ENCODE data around the gene DPP10.

Gene DPP10

GRCh38 chr2:114609203-114609602 is 166.8 kb downstream of the DPP10 start:
- no peak for DNase-seq

GRCh38 chr2:114609801-114610200 is 167.4 kb downstream of the DPP10 start:
- DNase-seq, result no peak

DNA sequence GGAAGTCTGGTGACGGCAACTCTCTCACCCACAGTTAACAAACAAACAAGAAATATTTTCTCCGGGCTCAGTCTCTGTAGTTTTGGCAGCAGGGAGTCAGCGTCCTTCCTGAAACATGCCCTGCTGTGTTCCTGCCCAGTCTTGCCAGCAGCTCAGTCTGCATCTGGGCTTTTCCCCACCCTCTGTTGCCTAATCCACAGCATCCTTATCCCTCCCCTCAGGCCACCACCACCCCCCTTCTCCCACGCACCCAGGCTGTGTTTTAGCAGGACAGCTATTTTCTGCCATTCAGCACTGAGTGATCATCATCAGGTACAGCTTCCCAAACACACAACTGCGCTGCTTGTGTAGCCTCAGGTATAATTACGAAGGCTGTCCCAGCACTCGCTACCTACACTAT is 168.2 kb downstream of the DPP10 start:
- DNase-seq, result peak in 4 of 51 donors; percentile 2 to 18 (median 3)

- no peak for DNase-seq
Observed at GRCh38 chr2:114614592-114614991, 172.2 kb downstream of the DPP10 start.

DNA sequence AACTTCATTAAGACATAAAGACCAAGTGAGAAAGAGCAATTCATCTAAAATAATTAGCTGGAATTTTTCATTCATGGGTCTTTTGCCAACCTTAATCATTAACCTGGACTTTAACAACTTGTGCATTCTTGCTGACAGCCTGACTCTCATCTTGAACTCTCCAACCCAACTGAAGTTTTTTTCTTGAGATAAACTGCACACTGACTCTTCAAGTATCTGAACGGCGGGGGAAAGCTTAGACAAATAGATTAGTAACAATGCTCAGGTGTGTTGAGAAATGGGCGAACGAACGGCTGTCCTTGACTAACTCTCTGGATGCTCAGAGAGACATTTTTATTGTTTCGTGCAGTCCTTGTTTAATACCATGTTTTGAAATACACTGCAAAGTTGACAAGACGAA is 186.0 kb downstream of the DPP10 start:
- DNase-seq, result no peak

GRCh38 chr2:114631146-114631545 is 188.7 kb downstream of the DPP10 start:
- DNase-seq, result no peak

DNA sequence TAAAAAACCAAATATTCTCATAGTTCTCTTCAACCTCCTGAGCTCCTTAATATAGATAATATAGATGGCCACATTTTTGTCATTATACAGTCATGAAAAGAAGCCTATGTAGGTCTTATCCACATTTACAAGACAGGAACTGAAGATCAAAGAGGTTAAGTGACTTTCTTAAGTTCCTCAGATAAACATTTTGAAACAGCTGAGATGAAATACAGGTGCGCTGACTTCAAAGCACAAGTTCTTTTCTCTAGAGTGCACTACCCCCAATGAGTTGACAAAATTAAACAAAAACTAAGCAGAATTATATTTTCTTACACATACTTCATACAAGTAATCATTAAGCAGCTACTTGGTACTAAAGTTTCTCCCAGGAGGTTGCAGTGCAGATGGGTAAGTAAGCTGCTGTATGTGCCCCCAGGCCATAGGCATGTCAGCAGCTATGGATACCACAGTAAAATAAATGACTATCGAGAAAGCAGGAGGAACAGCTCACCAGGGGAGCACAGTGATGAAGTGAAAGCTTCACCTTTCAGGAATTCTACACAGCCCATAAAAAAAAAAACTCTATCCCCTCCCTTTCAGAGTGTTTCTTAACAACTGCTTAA is 199.8 kb downstream of the DPP10 start:
- DNase-seq, result no peak

GRCh38 chr2:114642988-114643553 is 200.6 kb downstream of the DPP10 start:
- DNase-seq, result no peak

- DNase-seq, result no peak
Observed at GRCh38 chr2:114651933-114652332, 209.5 kb downstream of the DPP10 start.

- DNase-seq, result no peak
Observed at GRCh38 chr2:114659880-114660279, 217.4 kb downstream of the DPP10 start.

- peak in 42 of 51 donors; percentile 2 to 58 (median 20) for DNase-seq
Observed at GRCh38 chr2:114661971-114662939, 219.8 kb downstream of the DPP10 start.

DNA sequence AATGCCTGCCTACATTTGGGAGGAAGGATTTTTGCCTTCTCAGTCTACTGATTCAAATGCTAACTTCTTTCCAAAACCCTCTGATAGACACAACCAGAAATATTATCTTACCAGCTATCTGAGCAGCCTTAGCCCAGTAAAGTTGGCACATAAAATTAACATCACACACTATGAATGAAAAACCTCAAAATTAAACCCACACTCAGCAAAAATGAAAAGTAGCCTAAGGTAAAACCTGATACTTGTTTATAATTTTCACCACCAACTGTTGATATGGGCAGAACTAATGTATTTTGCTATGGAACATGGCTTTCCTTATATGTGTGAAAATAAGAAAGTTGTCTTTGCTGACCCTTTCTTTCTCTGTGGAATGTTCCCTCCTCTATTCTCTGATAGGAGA is 226.0 kb downstream of the DPP10 start:
- no peak for DNase-seq

DNA sequence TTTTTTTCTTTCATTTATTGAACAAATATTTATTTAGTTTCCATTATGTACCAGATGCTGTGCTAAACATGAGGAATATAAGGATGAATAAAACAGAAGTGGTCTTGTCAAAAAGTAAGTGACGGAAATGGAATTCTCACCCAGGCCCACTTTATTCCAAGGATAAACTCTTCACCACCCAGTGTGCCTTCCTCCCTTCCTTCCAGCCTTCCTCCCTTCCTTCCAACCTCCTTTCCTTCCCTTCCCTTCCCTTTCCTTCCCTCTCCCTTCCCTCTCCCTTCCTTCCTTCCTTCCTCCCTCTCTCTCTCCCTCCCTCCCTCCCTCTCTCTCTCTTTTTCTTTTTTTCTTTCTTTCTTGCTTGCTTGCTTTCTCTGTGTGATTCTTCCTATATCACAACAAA is 240.8 kb downstream of the DPP10 start:
- no peak for DNase-seq

DNA sequence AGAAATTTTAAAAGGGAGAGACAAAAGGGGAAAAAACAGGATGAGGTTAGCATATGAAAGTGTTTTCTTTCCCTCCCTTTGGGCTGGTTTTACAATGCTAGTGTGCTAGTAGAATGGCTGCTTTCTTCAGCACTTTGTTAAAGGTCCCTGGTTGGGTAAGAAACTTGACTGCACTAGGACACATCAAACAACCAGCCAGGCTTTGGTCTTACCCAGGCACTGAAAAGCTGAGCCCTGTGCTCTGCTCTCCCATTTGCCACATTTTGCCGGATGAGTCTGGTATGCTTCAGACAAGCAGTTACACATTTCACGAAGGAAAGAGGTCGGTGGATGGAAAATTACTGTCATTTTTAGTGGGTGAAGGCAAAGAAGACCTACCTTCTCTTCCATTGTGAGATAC is 242.0 kb downstream of the DPP10 start:
- no peak for DNase-seq

DNA sequence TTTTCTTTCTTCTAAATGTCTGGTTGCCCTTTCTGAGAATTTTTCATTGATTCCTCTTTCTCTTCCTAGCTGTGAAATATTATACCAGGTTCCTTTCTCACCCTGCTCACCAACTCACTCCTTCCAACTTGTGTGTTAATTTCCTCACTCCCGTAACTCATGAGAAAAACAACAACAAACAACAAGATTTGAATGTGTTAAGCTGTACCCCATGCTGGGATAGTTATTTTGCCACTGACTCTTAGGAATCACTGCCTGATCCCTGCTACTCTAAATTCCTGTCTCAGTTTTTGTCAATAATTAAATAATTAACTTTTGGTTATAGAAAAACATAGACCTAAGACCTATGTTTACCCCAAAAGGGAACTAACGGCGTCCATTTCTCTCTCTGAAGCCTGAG is 242.7 kb downstream of the DPP10 start:
- no peak for DNase-seq

DNA sequence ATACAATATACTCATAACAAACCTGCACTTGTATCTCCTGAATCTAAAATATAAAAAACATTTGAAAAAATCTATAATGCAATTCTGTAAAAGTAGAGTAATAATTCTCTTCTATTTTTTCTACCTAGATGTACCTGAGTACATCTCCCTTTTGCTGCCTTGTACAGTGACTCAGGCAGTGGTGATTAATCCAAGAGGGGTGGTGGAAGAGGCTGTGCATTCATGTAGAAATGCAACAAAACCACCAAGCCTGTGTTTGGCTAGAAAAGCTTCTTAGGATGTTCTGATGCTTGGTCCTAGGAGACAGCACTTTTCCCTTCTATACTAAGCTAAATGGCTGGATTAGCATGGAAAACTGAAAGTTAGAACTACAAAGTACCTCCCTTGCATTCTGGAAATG is 245.8 kb downstream of the DPP10 start:
- no peak for DNase-seq

DNA sequence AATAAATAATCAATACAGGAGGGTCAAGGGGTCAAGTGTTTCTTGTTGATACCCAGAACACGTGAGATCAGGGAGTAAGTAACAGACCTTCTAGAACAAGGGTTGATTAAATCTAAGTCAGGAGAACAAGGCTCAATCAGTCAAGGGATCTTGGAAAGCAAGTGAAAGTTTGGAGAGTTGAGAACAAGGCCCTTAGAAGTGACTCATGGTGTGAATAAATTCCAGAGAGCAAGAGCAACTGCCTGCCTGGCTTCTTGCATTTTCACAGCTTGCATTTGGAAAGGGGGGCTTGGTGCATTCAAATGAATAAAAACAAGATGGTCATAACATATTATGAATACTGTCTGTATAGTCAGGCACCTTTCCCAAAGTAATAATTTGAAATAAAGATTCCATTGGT is 256.1 kb downstream of the DPP10 start:
- DNase-seq, result no peak

DNA sequence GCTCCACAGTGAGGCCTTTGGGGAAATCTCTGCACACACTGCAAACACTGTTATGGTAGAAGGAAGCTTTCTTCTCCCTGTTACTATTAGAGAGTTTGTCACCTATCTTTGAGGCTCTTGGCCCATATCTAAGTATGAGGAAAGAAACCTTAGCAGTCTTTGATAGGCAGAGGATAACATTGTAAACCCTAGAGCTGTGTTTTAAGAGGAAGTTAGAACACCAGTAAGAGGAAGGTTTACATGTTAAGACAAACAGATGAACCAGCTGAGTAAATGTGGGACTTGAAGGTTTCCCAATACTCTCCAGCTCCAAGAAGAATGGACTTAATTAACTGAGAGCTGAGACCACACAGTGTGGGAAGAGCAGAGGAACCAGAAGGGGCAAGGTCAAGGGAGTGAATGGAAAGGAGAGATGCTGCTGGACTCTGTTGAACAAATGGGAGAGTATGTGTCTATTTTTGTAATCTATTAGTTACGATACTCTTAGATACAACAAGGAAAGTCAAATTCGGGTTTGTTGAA is 257.0 kb downstream of the DPP10 start:
- no peak for DNase-seq

- no peak for DNase-seq
Observed at GRCh38 chr2:114700440-114700839, 258.0 kb downstream of the DPP10 start.

DNA sequence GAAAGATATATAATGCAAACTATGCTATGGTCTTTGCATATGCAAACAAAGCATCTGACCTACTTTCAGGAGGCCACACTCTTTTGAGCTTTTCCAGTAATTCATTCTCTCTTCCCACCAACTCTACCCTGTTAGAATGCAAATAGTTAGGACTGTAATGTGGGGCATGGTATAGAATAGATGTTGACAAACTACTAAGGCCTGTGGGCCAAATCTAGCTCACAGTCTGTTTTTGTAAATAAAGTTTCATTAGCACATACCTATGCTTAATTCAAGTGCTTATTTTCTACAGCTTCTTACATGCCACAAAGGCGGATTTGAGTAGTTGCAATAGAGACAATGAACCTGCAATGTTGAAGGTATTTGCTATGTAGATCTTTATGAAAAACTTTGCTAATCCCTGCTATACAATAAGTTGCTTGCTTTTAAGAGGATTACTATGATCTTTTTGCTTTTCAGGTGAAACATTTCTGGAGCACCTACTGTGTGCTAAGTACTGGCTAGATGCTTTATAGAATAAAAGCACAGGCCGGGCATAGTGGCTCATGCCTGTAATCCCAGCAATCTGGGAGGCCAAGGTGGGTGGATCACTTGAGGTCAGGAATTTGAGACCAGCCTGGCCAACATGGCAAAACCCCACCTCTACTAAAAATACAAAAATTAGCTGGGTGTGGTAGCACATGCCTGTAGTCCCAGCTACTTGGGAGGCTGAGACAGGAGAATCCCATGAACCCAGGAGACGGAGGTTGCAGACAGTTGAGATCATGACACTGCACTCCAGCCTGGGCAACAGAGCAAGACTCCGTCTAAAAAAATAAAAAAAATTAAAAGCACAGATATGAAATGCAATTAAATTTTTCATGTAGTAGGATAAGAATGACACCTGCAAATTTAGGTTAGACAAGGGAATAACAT is 267.8 kb downstream of the DPP10 start:
- DNase-seq, result no peak

DNA sequence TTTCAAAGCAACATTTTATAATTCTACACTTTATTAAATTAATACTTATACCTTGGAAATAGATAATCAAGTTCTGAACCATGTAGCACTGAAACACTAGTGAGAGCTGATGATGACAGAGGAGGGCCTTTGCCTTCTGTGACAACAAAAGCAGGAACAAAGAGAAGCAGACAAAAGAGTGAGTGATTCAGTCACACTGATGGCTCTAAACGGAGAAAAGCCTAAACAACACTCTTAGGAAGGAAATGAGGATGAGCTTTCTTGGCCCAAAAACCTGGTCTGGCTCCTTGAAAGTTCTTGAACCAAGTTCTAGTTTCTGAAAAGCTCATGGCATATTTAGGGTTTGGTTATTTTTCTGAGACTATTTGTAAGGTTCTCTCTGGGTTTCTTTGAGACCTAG is 271.9 kb downstream of the DPP10 start:
- DNase-seq, result peak in 3 of 51 donors; percentile 6 to 38 (median 10)

All from hypothalamus (tissue), 51 donors.